GM12892 (cell line): Measurements from ENCODE around the gene BPIFB3.

Source experiments
- DNase-seq: peaks from one replicate; pipeline ENCODE4 v3.0.0; 2011; ENCODE audit not compliant: insufficient read length
- FAIRE-seq: peaks from 2 replicates; lab custom pipeline; 2011; peaks lifted over from hg19 to GRCh38; lab: Jason Lieb, UNC
- POLR2A ChIP-seq: IDR thresholded peaks from 2 replicates; pipeline ENCODE4 v1.6.1; 2011; ENCODE audit warnings: low read depth, low read length, control low read depth
- POLR2AphosphoS5 ChIP-seq: IDR thresholded peaks from 2 replicates; pipeline ENCODE4 v1.6.1; 2011; ENCODE audit warnings: low read depth, low read length, control low read depth
- TAF1 ChIP-seq: IDR thresholded peaks from 2 replicates; pipeline ENCODE4 v1.6.1; 2011; ENCODE audit warnings: low read depth, mild to moderate bottlenecking, control low read depth, low read length, borderline replicate concordance

Gene BPIFB3

GRCh38 chr20:33070111-33071053 is 16.7 kb downstream of the BPIFB3 start:
- DNase-seq (no peak), FAIRE-seq (no peak)
- TF ChIP-seq TAF1 (no peak), POLR2AphosphoS5 (no peak), POLR2A (no peak)

GRCh38 chr20:33071198-33071597 is 17.5 kb downstream of the BPIFB3 start:
- FAIRE-seq (no peak), DNase-seq (no peak)
- TF ChIP-seq POLR2A (no peak), POLR2AphosphoS5 (no peak), TAF1 (no peak)

- no peak for FAIRE-seq
- TF ChIP-seq TAF1 (no peak), POLR2A (no peak)
- DNase-seq, result no peak
These were observed 18.7 kb downstream of the BPIFB3 start for GRCh38 chr20:33072362-33072761.

- no peak for TF ChIP-seq POLR2AphosphoS5
- no peak for TF ChIP-seq POLR2A
- TF ChIP-seq TAF1, result no peak
- FAIRE-seq (no peak), DNase-seq (no peak)
These were observed 19.1 kb downstream of the BPIFB3 start for GRCh38 chr20:33072813-33073212.

GRCh38 chr20:33074675-33075074 is 21.0 kb downstream of the BPIFB3 start:
- no peak for TF ChIP-seq TAF1
- TF ChIP-seq POLR2A, result no peak
- TF ChIP-seq POLR2AphosphoS5, result no peak
- no peak for DNase-seq
- no peak for FAIRE-seq

- FAIRE-seq (no peak), DNase-seq (no peak)
- no peak for TF ChIP-seq TAF1
- no peak for TF ChIP-seq POLR2AphosphoS5
- no peak for TF ChIP-seq POLR2A
These were observed 21.6 kb downstream of the BPIFB3 start for GRCh38 chr20:33075281-33075680.

- DNase-seq, result no peak
- no peak for FAIRE-seq
- no peak for TF ChIP-seq POLR2AphosphoS5
- no peak for TF ChIP-seq TAF1
- no peak for TF ChIP-seq POLR2A
These were observed 23.1 kb downstream of the BPIFB3 start for GRCh38 chr20:33076662-33077372.

- FAIRE-seq, result no peak
- TF ChIP-seq POLR2A (no peak), TAF1 (no peak), POLR2AphosphoS5 (no peak)
- no peak for DNase-seq
These were observed 25.6 kb downstream of the BPIFB3 start, which contains the start of gene BPIFB4 for GRCh38 chr20:33079259-33079658. TSS of gene BPIFB4 (plus strand) at chr20:33079643. CDS start at chr20:33081527, 1,884 bp downstream.

GRCh38 chr20:33081411-33082154 is 27.9 kb downstream of the BPIFB3 start:
- FAIRE-seq (no peak), DNase-seq (no peak)
- TF ChIP-seq TAF1, result no peak
- TF ChIP-seq POLR2AphosphoS5, result no peak
- TF ChIP-seq POLR2A, result no peak

- no peak for TF ChIP-seq TAF1
- no peak for TF ChIP-seq POLR2AphosphoS5
- no peak for TF ChIP-seq POLR2A
- no peak for FAIRE-seq
- no peak for DNase-seq
These were observed 28.8 kb downstream of the BPIFB3 start for GRCh38 chr20:33082546-33082945.

- TF ChIP-seq POLR2AphosphoS5 (no peak), POLR2A (no peak), TAF1 (no peak)
- no peak for FAIRE-seq
- no peak for DNase-seq
These were observed 30.0 kb downstream of the BPIFB3 start for GRCh38 chr20:33083544-33084340.
